Osteoblast (primary cell): ENCODE results near the gene SEPTIN5. TPM values are rescaled to one million over a fixed set of nuclear protein-coding genes. Genes with fewer than 3 reads are reported as not detected.

Experiments used
- DNase-seq: peaks from one replicate; pipeline ENCODE4 v3.0.0; 2011; ENCODE audit warnings: low spot score, mixed read lengths; ENCODE audit not compliant: insufficient read length; ENCODE audit errors: missing footprints
- H2AFZ ChIP-seq: 2 replicates; pipeline ENCODE4 v1.6.0; 2011; ENCODE audit warnings: mild to moderate bottlenecking, low read length
- H3K27ac ChIP-seq: 2 replicates; pipeline ENCODE4 v1.5.1; 2011; ENCODE audit warnings: mild to moderate bottlenecking, low read depth, low read length, moderate library complexity
- H3K27me3 ChIP-seq: 2 replicates; pipeline ENCODE4 v1.6.0; 2012; ENCODE audit warnings: mild to moderate bottlenecking, control low read depth, inconsistent platforms, low read length, moderate library complexity; ENCODE audit not compliant: insufficient read depth
- H3K36me3 ChIP-seq: 2 replicates; pipeline ENCODE4 v1.5.1; 2011; ENCODE audit warnings: mild to moderate bottlenecking, low read length, control low read depth, moderate library complexity; ENCODE audit not compliant: insufficient read depth
- H3K4me1 ChIP-seq: 2 replicates; pipeline ENCODE4 v1.5.1; 2011; ENCODE audit warnings: mild to moderate bottlenecking, low read length, control low read depth, moderate library complexity; ENCODE audit not compliant: insufficient read depth
- H3K4me2 ChIP-seq: 2 replicates; pipeline ENCODE4 v1.6.0; 2011; ENCODE audit warnings: mild to moderate bottlenecking, low read length; ENCODE audit not compliant: insufficient read depth
- H3K4me3 ChIP-seq: fragments of 200-600 bp; sonication (generic); 3 replicates; pipeline ENCODE4 v1.5.1; 2012; ENCODE audit warnings: mild to moderate bottlenecking, low read length, inconsistent platforms; ENCODE audit not compliant: insufficient read depth
- H3K79me2 ChIP-seq: 2 replicates; pipeline ENCODE4 v1.6.0; 2012; ENCODE audit warnings: mild to moderate bottlenecking, low read length, control low read depth, inconsistent platforms; ENCODE audit not compliant: insufficient read depth
- H3K9me3 ChIP-seq: 2 replicates; pipeline ENCODE4 v1.5.1; 2011; ENCODE audit warnings: low read depth, low read length, control low read depth
- H4K20me1 ChIP-seq: 2 replicates; pipeline ENCODE4 v1.6.0; 2012; ENCODE audit warnings: mild to moderate bottlenecking, low read length, control low read depth; ENCODE audit not compliant: insufficient read depth
- total RNA-seq: library from RNA; depleted of rRNA; stranded (reverse); fragments of >200 nt; gene quantifications from 2 replicates; pipeline ENCODE4 v1.2.3, GENCODE V29; 2012
- TF ChIP-seq, protein P1 (sequence below): IDR thresholded peaks from 2 replicates; pipeline ENCODE4 v1.5.1; 2011; ENCODE audit warnings: mild to moderate bottlenecking, low read depth, low read length, moderate library complexity; ENCODE audit errors: extremely low read depth

The SEPTIN5 gene
- total RNA-seq, 1 donor, result 14.5 TPM

DNA sequence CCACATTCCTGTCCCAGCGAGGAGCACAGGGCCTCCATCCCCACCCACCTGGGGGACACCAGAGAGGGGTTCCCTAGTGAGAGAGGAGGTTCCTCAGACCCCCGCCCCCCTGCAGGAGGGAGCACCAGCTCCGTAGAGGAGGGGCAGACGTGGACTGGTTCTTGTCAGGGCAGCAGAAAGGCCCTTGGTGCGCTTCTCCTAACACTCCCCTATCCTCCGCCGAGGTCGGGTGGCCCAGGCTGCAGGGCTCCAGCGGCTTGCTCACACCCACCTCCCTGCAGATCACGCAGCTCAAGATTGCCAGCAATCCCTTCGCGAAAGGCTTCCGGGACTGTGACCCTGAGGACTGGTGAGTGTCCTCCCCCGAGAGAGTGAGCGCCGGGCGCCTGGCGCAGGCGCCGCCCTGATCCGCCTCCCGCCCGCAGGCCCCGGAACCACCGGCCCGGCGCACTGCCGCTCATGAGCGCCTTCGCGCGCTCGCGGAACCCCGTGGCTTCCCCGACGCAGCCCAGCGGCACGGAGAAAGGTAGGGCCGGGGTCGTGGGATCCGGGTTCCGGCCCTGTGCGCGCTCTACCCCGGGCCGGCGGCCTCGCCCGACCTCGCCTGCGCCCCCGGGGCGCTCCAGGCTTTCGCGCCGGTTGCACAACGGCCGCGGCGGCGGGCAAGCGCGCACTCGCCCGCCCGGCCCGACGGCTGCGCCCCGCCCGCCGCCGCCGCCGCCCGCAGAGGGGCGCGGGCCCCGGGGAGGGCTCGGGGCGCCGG, 51.4 kb downstream of the SEPTIN5 start:
- Histone ChIP-seq H3K27ac (no peak overlapping the region), H3K4me1 (no peaks in the 10 kb centered on the region), H2AFZ (no peak overlapping the region), H3K36me3 (no peaks in the 10 kb centered on the region), H3K4me3 (no peak overlapping the region), H3K79me2 (no peaks in the 10 kb centered on the region), H4K20me1 (peaks cover 2% of the 10 kb centered on the region), H3K27me3 (peaks cover 41% of the 10 kb centered on the region), H3K9me3 (no peaks in the 10 kb centered on the region), H3K4me2 (no peak overlapping the region)
- TF ChIP-seq, protein P1, sequence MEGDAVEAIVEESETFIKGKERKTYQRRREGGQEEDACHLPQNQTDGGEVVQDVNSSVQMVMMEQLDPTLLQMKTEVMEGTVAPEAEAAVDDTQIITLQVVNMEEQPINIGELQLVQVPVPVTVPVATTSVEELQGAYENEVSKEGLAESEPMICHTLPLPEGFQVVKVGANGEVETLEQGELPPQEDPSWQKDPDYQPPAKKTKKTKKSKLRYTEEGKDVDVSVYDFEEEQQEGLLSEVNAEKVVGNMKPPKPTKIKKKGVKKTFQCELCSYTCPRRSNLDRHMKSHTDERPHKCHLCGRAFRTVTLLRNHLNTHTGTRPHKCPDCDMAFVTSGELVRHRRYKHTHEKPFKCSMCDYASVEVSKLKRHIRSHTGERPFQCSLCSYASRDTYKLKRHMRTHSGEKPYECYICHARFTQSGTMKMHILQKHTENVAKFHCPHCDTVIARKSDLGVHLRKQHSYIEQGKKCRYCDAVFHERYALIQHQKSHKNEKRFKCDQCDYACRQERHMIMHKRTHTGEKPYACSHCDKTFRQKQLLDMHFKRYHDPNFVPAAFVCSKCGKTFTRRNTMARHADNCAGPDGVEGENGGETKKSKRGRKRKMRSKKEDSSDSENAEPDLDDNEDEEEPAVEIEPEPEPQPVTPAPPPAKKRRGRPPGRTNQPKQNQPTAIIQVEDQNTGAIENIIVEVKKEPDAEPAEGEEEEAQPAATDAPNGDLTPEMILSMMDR, result no peak
- no peak for DNase-seq

DNA sequence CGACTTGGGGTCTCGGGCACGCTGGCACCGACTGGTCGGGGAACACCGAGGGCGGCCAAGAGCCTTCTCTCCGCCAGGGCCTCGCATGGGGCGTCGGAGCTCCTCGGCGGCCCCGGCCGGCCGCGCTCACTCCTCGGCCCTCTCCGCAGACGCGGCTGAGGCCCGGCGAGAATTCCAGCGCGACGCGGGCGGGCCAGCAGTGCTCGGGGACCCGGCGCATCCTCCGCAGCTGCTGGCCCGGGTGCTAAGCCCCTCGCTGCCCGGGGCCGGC, 51.9 kb downstream of the SEPTIN5 start:
- Histone ChIP-seq H3K27me3 (peaks cover 39% of the 10 kb centered on the region), H3K79me2 (no peaks in the 10 kb centered on the region), H3K4me2 (no peak overlapping the region), H4K20me1 (peaks cover 4% of the 10 kb centered on the region), H3K27ac (no peak overlapping the region), H3K36me3 (no peaks in the 10 kb centered on the region), H3K4me1 (no peaks in the 10 kb centered on the region), H2AFZ (no peak overlapping the region), H3K4me3 (no peak overlapping the region), H3K9me3 (no peaks in the 10 kb centered on the region)
- TF ChIP-seq, protein P1, result no peak
- peak; percentile 87 for DNase-seq

DNA sequence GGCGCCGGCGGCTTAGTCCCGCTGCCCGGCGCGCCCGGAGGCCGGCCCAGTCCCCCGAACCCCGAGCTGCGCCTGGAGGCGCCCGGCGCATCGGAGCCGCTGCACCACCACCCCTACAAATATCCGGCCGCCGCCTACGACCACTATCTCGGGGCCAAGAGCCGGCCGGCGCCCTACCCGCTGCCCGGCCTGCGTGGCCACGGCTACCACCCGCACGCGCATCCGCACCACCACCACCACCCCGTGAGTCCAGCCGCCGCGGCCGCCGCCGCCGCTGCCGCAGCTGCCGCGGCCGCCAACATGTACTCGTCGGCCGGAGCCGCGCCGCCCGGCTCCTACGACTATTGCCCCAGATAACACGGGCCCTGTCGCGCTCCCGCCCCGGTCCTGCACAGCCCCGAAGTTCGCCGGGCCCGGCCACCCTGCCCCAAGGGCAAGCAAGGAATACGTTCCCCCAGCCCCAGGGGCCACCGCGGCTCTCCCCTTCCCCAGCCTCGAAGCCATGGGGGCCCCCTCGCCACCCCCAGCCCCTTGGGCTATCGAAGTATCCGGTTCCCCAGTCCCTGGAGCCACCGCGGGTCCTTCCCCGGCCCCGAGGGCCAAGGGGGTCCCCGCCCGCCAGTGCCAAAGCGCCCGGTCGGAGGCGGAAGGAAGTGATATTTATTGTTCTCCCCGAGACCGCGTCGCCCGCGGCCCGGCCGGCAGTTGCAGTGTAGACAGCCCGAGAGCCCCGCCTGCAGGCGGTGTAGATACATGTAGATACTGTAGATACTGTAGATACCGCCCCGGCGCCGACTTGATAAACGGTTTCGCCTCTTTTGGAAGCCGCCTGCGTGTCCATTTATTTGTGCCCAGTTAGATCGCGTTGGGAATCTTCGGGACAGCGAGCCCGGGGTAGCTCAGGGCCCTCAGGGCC, 52.5 kb downstream of the SEPTIN5 start:
- Histone ChIP-seq H3K4me3 (peak overlapping the region; percentile 45), H3K79me2 (no peaks in the 10 kb centered on the region), H3K27ac (no peak overlapping the region), H3K36me3 (no peaks in the 10 kb centered on the region), H2AFZ (no peak overlapping the region), H4K20me1 (peaks cover 4% of the 10 kb centered on the region), H3K27me3 (peaks cover 34% of the 10 kb centered on the region), H3K4me1 (no peaks in the 10 kb centered on the region), H3K4me2 (peak overlapping the region; percentile 18), H3K9me3 (no peaks in the 10 kb centered on the region)
- TF ChIP-seq, protein P1, result no peak
- no peak for DNase-seq
